Body of pancreas (tissue), 4 donors: ENCODE measurements around the gene ENTPD8.

Experiments used
- POLR2A ChIP-seq, 3 donors: fragments of 450-650 bp; IDR thresholded peaks; one replicate each; pipeline ENCODE4 v1.6.1; 2016; ENCODE audit warnings: antibody characterized with exemption in 3 of 3, mild to moderate bottlenecking in 2 of 3
- TF ChIP-seq, protein P1 (sequence below), 7 experiments: fragments of 450-650 bp in 4 of 7; fragments of 200-600 bp in 3 of 7; sonication (generic) in 3 of 7; IDR thresholded peaks; one replicate each; pipeline ENCODE4 v1.5.1; 2016 to 2019; ENCODE audit warnings: antibody characterized with exemption in 7 of 7

DNA sequence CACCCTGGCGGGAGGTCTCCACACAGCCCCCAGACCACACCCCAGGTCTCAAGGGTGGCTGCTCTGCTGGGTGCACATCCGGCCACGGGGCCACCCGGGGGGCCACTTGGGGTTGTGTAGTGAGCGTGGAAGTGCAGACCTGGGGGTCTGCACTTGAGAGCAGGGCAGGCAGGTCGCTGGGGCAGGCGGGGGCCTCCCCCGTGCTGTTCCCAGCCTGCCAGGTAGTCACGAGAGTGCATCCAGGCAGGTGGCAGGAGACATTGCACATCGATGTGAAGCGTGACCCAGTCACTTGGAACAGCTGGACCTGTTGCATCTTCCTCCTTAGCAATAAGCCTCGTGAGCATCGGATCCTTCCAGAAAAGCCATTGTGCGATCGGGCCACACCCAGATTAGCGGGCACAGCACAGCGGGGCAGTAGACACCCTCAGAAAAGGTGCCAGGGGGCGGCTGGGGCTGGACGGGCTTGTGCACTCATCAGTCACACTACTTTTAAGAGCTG, 4.8 kb upstream of the ENTPD8 start:
- TF ChIP-seq POLR2A (IDR thresholded peaks at IDR 0.05), result no peak
- TF ChIP-seq, protein P1, sequence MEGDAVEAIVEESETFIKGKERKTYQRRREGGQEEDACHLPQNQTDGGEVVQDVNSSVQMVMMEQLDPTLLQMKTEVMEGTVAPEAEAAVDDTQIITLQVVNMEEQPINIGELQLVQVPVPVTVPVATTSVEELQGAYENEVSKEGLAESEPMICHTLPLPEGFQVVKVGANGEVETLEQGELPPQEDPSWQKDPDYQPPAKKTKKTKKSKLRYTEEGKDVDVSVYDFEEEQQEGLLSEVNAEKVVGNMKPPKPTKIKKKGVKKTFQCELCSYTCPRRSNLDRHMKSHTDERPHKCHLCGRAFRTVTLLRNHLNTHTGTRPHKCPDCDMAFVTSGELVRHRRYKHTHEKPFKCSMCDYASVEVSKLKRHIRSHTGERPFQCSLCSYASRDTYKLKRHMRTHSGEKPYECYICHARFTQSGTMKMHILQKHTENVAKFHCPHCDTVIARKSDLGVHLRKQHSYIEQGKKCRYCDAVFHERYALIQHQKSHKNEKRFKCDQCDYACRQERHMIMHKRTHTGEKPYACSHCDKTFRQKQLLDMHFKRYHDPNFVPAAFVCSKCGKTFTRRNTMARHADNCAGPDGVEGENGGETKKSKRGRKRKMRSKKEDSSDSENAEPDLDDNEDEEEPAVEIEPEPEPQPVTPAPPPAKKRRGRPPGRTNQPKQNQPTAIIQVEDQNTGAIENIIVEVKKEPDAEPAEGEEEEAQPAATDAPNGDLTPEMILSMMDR (IDR thresholded peaks at IDR 0.05), result no peak
